Activated naive CD8-positive, alpha-beta T cell (primary cell): Measurements from ENCODE around the gene PHOSPHO1.
A peak's percentile ranks its signal among the peaks of the same experiment; 100 is the strongest.

Experiments used
- H3K27ac Mint-ChIP-seq: one replicate; pipeline ENCODE4 v1.8.0; 2021; ENCODE audit warnings: mixed read lengths
- H3K27me3 Mint-ChIP-seq: one replicate; pipeline ENCODE4 v1.8.0; 2021; ENCODE audit warnings: mixed read lengths
- H3K36me3 Mint-ChIP-seq: one replicate; pipeline ENCODE4 v1.8.0; 2021; ENCODE audit warnings: mixed read lengths
- H3K4me1 Mint-ChIP-seq: one replicate; pipeline ENCODE4 v1.8.0; 2021; ENCODE audit warnings: low read depth, mixed read lengths
- H3K4me3 Mint-ChIP-seq: one replicate; pipeline ENCODE4 v1.8.0; 2021; ENCODE audit warnings: mild to moderate bottlenecking, mixed read lengths
- H3K9me3 Mint-ChIP-seq: one replicate; pipeline ENCODE4 v1.8.0; 2021; ENCODE audit warnings: low read depth, mixed read lengths

Gene PHOSPHO1

DNA sequence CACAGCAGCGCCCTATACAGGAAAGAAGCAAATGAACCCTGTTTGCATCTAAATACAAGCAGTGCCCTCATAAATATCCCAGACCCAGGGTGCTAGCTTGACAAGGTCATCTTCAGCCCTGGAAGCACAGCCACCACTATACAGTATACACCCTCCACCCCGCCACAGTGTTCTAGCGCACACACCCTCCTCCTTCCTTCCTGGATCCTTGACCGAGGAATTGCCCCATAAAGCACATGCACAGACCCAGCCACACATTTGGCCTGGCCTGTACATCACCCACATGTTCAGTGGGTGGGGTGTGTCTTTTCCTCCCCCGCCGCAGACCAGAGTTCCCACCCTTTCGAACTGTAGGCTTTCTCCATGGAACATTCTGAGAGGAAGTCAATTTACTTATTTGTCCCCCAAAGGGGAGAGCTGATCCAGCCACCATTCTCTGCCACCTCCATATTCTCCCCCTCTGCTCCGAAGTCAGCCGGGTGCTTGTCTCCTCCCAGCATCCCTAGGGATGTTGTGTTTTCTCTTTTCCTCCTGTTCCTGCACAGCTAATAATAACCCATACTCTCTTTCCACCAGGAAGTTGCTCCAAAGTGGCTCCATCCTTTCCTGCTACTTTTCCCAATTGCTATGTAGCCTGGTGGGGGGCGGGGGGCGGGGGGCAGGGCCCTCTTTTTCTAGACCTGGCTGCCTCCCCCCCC is 13.5 kb downstream of the PHOSPHO1 start:
- Mint-ChIP-seq H3K9me3 (no peaks in the 10 kb centered on the region), H3K36me3 (peaks cover 14% of the 10 kb centered on the region), H3K4me1 (peaks cover 71% of the 10 kb centered on the region), H3K27ac (peak overlapping the region; percentile 91), H3K27me3 (no peaks in the 10 kb centered on the region), H3K4me3 (peak overlapping the region; percentile 78)

DNA sequence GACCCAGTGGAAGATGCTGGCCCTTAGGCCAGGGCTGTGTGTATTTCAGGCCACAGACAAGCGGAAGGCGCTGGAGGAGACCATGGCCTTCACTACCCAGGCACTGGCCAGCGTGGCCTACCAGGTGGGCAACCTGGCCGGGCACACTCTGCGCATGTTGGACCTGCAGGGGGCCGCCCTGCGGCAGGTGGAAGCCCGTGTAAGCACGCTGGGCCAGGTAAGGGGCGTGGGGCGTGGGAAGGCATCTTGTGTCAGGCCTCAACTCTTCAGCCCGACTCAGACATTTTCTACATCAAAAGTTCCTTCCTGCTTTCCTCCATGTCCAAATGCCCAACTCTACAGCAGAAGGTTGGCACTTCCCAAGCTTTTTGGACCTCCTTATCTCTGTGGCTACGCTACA is 14.1 kb downstream of the PHOSPHO1 start:
- Mint-ChIP-seq H3K27ac (peak overlapping the region; percentile 91), H3K9me3 (no peaks in the 10 kb centered on the region), H3K4me3 (peak overlapping the region; percentile 78), H3K36me3 (peaks cover 14% of the 10 kb centered on the region), H3K4me1 (peaks cover 75% of the 10 kb centered on the region), H3K27me3 (no peaks in the 10 kb centered on the region)

- Mint-ChIP-seq H3K36me3 (peaks cover 14% of the 10 kb centered on the region), H3K27ac (peak overlapping the region; percentile 96), H3K4me1 (peaks cover 86% of the 10 kb centered on the region), H3K9me3 (no peaks in the 10 kb centered on the region), H3K27me3 (no peaks in the 10 kb centered on the region), H3K4me3 (peak overlapping the region; percentile 78)
These were observed 15.8 kb downstream of the PHOSPHO1 start for GRCh38 chr17:49214676-49215360.

GRCh38 chr17:49213847-49214246 is 16.7 kb downstream of the PHOSPHO1 start:
- no peaks in the 10 kb centered on the region for H3K9me3 Mint-ChIP-seq
- peak overlapping the region; percentile 96 for H3K27ac Mint-ChIP-seq
- H3K4me3 Mint-ChIP-seq: peak overlapping the region; percentile 78
- H3K27me3 Mint-ChIP-seq: no peaks in the 10 kb centered on the region
- H3K4me1 Mint-ChIP-seq: peaks cover 86% of the 10 kb centered on the region
- peaks cover 14% of the 10 kb centered on the region for H3K36me3 Mint-ChIP-seq

GRCh38 chr17:49213399-49213798 is 17.2 kb downstream of the PHOSPHO1 start:
- Mint-ChIP-seq H3K27me3 (no peaks in the 10 kb centered on the region), H3K36me3 (peaks cover 14% of the 10 kb centered on the region), H3K9me3 (no peaks in the 10 kb centered on the region), H3K4me1 (peaks cover 87% of the 10 kb centered on the region), H3K4me3 (peak overlapping the region; percentile 69), H3K27ac (peak overlapping the region; percentile 96)

- Mint-ChIP-seq H3K36me3 (peaks cover 11% of the 10 kb centered on the region), H3K27ac (peak within 1 kb of the TSS; percentile 88), H3K9me3 (no peaks in the 10 kb centered on the region), H3K27me3 (no peaks in the 10 kb centered on the region), H3K4me3 (peak within 1 kb of the TSS; percentile 92), H3K4me1 (peaks cover 73% of the 10 kb centered on the region)
These were observed 20.2 kb downstream of the PHOSPHO1 start, which contains the start of the genes ABI3 and GNGT2 for GRCh38 chr17:49210158-49211029. TSS of gene ABI3 (plus strand) at chr17:49210707. CDS start at chr17:49210725, 18 bp downstream. TSS of gene GNGT2 (minus strand) at chr17:49210574. CDS start at chr17:49207422, 3,152 bp downstream.

GRCh38 chr17:49209061-49209571 is 21.5 kb downstream of the PHOSPHO1 start:
- Mint-ChIP-seq H3K9me3 (no peaks in the 10 kb centered on the region), H3K4me3 (peak overlapping the region; percentile 92), H3K36me3 (peaks cover 8% of the 10 kb centered on the region), H3K27ac (peak overlapping the region; percentile 88), H3K27me3 (no peaks in the 10 kb centered on the region), H3K4me1 (peaks cover 61% of the 10 kb centered on the region)

GRCh38 chr17:49204516-49204915 is 26.1 kb downstream of the PHOSPHO1 start:
- Mint-ChIP-seq H3K9me3 (no peaks in the 10 kb centered on the region), H3K4me3 (no peak overlapping the region), H3K27ac (no peak overlapping the region), H3K27me3 (no peaks in the 10 kb centered on the region), H3K36me3 (peaks cover 13% of the 10 kb centered on the region), H3K4me1 (peaks cover 21% of the 10 kb centered on the region)

DNA sequence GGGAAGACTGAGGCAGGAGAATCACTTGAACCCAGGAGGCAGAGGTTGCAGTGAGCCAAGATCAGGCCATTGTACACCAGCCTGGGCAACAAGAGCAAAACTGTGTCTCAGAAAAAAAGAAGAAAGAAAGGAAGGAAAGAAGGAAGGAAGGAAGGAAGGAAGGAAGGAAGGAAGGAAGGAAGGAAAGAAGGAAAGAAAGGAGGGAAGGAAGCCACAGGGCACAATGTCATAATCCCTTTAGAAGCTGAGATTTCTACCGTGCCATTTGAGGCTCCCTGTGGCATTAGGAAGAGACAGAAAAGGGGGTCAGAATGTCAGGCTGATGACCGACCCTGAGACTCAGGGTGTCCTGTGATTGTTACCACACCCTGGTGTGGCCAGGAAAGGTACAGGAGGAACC is 26.8 kb downstream of the PHOSPHO1 start:
- Mint-ChIP-seq H3K27ac (no peak overlapping the region), H3K27me3 (no peaks in the 10 kb centered on the region), H3K4me3 (no peak overlapping the region), H3K4me1 (peaks cover 13% of the 10 kb centered on the region), H3K9me3 (no peaks in the 10 kb centered on the region), H3K36me3 (peaks cover 13% of the 10 kb centered on the region)

- H3K36me3 Mint-ChIP-seq: peaks cover 13% of the 10 kb centered on the region
These were observed 29.1 kb downstream of the PHOSPHO1 start for GRCh38 chr17:49201481-49201927.

GRCh38 chr17:49200423-49201083 is 30.0 kb downstream of the PHOSPHO1 start:
- Mint-ChIP-seq H3K9me3 (no peaks in the 10 kb centered on the region), H3K4me1 (peaks cover 2% of the 10 kb centered on the region), H3K36me3 (peaks cover 8% of the 10 kb centered on the region), H3K27me3 (no peaks in the 10 kb centered on the region), H3K27ac (no peak overlapping the region), H3K4me3 (no peak overlapping the region)

More at GRCh38 chr17:49201481-49201927, 29.1 kb downstream of the PHOSPHO1 start:
- Mint-ChIP-seq H3K4me1 (peaks cover 1% of the 10 kb centered on the region), H3K9me3 (no peaks in the 10 kb centered on the region), H3K4me3 (no peak overlapping the region), H3K27ac (no peak overlapping the region), H3K27me3 (no peaks in the 10 kb centered on the region)

DNA sequence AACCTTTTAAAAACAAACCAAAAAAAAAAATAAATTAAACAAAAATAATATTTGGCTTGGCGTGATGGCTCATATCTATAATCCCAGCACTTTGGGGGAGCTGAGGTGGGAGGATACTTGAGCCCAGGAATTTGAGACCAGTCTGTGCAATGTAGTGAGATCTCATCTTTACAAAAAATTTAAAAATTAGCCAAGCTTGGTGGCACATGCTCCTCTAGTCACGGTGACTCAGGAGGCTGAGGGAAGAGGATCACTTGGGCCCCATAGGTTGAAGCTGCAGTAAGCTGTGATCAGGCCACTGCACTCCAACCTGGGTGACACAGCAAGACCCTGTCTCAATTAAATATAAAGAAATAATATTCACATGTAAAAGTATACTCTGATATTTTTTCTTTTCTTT is 32.4 kb downstream of the PHOSPHO1 start:
- H3K27me3 Mint-ChIP-seq: no peaks in the 10 kb centered on the region
- no peaks in the 10 kb centered on the region for H3K9me3 Mint-ChIP-seq
- H3K36me3 Mint-ChIP-seq: peaks cover 5% of the 10 kb centered on the region
- peaks cover 11% of the 10 kb centered on the region for H3K4me1 Mint-ChIP-seq
- H3K27ac Mint-ChIP-seq: no peak overlapping the region
- no peak overlapping the region for H3K4me3 Mint-ChIP-seq

DNA sequence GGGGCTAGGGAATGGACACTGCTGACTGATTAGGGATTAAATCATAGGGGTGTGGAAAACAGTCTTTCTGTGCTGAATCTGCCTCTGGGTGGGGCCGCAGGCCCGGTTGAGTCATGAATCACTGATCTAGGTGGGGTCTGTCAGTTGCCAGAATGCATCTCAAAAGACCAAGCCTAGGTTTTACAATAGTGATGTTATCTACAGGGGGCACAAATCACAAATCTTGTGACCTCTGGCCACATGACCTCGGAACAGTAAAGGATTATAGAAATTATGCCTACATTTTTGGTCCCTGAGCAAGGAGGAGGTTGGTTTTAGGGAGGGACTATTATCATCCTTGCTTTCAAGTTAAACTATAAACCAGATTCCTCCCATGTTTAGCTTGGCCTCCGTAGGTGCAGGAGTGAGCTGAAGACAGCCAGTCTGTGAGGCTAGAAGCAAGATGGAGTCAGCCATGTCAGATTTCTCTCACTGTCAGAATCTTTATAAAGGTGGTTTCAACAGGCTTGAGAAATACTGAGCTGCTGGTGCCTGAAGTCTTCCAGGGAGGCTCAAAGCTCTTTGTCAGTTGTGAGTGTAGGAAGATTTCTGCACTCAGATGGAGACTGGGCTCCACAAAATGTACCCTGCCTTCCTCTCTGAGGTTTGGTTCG is 33.1 kb downstream of the PHOSPHO1 start:
- Mint-ChIP-seq H3K36me3 (peaks cover 5% of the 10 kb centered on the region), H3K27me3 (no peaks in the 10 kb centered on the region), H3K4me1 (peaks cover 17% of the 10 kb centered on the region), H3K4me3 (no peak overlapping the region), H3K27ac (no peak overlapping the region), H3K9me3 (no peaks in the 10 kb centered on the region)

- Mint-ChIP-seq H3K4me3 (no peak overlapping the region), H3K27me3 (no peaks in the 10 kb centered on the region), H3K36me3 (no peaks in the 10 kb centered on the region), H3K9me3 (no peaks in the 10 kb centered on the region), H3K4me1 (peaks cover 23% of the 10 kb centered on the region), H3K27ac (no peak overlapping the region)
These were observed 34.1 kb downstream of the PHOSPHO1 start for GRCh38 chr17:49196520-49196919.
